ENCODE measurements around the gene PXMP4.

DNA sequence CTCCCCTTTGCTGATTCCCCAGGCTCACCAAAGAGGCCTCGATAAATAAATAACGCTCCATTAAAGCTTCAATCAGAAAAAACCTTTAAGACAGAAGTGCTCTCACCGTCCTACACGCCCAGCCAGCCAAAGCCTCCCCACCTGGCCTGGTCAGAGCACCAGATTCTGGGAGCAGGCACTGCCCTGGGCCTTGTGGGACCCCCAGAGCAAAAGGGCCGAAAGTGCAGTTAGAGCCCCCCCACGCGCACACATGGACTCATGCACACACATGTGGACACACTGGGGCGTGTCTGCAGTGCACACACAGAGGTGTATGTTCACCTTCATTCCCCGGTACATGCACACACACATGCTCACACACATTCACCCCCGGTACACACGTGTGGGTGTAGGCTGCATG lies 44.0 kb downstream of the PXMP4 start:
- TF ChIP-seq, protein P1, sequence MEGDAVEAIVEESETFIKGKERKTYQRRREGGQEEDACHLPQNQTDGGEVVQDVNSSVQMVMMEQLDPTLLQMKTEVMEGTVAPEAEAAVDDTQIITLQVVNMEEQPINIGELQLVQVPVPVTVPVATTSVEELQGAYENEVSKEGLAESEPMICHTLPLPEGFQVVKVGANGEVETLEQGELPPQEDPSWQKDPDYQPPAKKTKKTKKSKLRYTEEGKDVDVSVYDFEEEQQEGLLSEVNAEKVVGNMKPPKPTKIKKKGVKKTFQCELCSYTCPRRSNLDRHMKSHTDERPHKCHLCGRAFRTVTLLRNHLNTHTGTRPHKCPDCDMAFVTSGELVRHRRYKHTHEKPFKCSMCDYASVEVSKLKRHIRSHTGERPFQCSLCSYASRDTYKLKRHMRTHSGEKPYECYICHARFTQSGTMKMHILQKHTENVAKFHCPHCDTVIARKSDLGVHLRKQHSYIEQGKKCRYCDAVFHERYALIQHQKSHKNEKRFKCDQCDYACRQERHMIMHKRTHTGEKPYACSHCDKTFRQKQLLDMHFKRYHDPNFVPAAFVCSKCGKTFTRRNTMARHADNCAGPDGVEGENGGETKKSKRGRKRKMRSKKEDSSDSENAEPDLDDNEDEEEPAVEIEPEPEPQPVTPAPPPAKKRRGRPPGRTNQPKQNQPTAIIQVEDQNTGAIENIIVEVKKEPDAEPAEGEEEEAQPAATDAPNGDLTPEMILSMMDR (IDR thresholded peaks at IDR 0.05): no peak
- TF ChIP-seq POLR2AphosphoS5 (IDR thresholded peaks at IDR 0.05; ENCODE audit: low read depth, low read length) (no peak), SIN3A (IDR thresholded peaks at IDR 0.05; ENCODE audit: borderline replicate concordance, insufficient read depth, low read depth, low read length) (no peak), TCF7L2 (IDR thresholded peaks at IDR 0.05; ENCODE audit: low read depth, low read length) (no peak)
- TF ChIP-seq, protein P2, sequence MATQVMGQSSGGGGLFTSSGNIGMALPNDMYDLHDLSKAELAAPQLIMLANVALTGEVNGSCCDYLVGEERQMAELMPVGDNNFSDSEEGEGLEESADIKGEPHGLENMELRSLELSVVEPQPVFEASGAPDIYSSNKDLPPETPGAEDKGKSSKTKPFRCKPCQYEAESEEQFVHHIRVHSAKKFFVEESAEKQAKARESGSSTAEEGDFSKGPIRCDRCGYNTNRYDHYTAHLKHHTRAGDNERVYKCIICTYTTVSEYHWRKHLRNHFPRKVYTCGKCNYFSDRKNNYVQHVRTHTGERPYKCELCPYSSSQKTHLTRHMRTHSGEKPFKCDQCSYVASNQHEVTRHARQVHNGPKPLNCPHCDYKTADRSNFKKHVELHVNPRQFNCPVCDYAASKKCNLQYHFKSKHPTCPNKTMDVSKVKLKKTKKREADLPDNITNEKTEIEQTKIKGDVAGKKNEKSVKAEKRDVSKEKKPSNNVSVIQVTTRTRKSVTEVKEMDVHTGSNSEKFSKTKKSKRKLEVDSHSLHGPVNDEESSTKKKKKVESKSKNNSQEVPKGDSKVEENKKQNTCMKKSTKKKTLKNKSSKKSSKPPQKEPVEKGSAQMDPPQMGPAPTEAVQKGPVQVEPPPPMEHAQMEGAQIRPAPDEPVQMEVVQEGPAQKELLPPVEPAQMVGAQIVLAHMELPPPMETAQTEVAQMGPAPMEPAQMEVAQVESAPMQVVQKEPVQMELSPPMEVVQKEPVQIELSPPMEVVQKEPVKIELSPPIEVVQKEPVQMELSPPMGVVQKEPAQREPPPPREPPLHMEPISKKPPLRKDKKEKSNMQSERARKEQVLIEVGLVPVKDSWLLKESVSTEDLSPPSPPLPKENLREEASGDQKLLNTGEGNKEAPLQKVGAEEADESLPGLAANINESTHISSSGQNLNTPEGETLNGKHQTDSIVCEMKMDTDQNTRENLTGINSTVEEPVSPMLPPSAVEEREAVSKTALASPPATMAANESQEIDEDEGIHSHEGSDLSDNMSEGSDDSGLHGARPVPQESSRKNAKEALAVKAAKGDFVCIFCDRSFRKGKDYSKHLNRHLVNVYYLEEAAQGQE (IDR thresholded peaks at IDR 0.05; ENCODE audit: insufficient read depth in 1 of 2, low read depth in 2 of 2, low read length in 1 of 2): no peak
